Hepatocyte (in vitro differentiated cells): ENCODE results near the gene SKAP2. TPM values are rescaled to one million over a fixed set of nuclear protein-coding genes. Genes with fewer than 3 reads are reported as not detected.

ENCODE experiments used
- DNase-seq: peaks from one replicate; pipeline ENCODE4 v3.0.0-alpha.2; 2016; ENCODE audit warnings: low spot score
- H2AFZ ChIP-seq: fragments of 200-600 bp; sonication (generic); 2 replicates; pipeline ENCODE4 v1.6.0; 2016; ENCODE audit warnings: antibody characterized with exemption, mild to moderate bottlenecking
- H3K27ac ChIP-seq: fragments of 200-600 bp; sonication (generic); 2 replicates; pipeline ENCODE4 v1.5.1; 2016; ENCODE audit warnings: mild to moderate bottlenecking
- H3K27me3 ChIP-seq: fragments of 200-600 bp; sonication (generic); 2 replicates; pipeline ENCODE4 v1.6.1; 2016
- H3K36me3 ChIP-seq: fragments of 200-600 bp; sonication (generic); replicated peaks from 2 replicates; pipeline ENCODE4 v1.5.1; 2016; ENCODE audit warnings: low read depth; ENCODE audit not compliant: insufficient read depth
- H3K4me1 ChIP-seq: fragments of 200-600 bp; sonication (generic); 2 replicates; pipeline ENCODE4 v1.5.1; 2016; ENCODE audit warnings: mild to moderate bottlenecking, moderate library complexity; ENCODE audit not compliant: insufficient read depth
- H3K4me2 ChIP-seq: fragments of 200-600 bp; sonication (generic); 2 replicates; pipeline ENCODE4 v1.6.0; 2016
- H3K4me3 ChIP-seq: fragments of 200-600 bp; sonication (generic); 2 replicates; pipeline ENCODE4 v1.5.1; 2016; ENCODE audit warnings: mild to moderate bottlenecking
- H3K79me2 ChIP-seq: fragments of 200-600 bp; sonication (generic); 2 replicates; pipeline ENCODE4 v1.6.0; 2017; ENCODE audit warnings: mild to moderate bottlenecking
- H3K9me2 ChIP-seq: fragments of 200-600 bp; sonication (generic); replicated peaks from 2 replicates; pipeline ENCODE4 v1.6.0; 2017; ENCODE audit warnings: mild to moderate bottlenecking; ENCODE audit not compliant: insufficient read depth
- H3K9me3 ChIP-seq: fragments of 200-600 bp; sonication (generic); 2 replicates; pipeline ENCODE4 v1.5.1; 2016; ENCODE audit warnings: low read depth, mild to moderate bottlenecking
- H4K20me1 ChIP-seq: fragments of 200-600 bp; sonication (generic); 2 replicates; pipeline ENCODE4 v1.6.0; 2016; ENCODE audit warnings: mild to moderate bottlenecking; ENCODE audit not compliant: insufficient read depth, poor library complexity, severe bottlenecking
- EZH2 ChIP-seq: fragments of 200-600 bp; sonication (generic); IDR thresholded peaks from 2 replicates; pipeline ENCODE4 v1.6.1; 2016; ENCODE audit warnings: antibody characterized with exemption, mild to moderate bottlenecking, borderline replicate concordance
- EZH2phosphoT487 ChIP-seq: fragments of 200-600 bp; sonication (generic); IDR thresholded peaks from one replicate; pipeline ENCODE4 v1.6.1; 2018; ENCODE audit warnings: antibody characterized with exemption, mild to moderate bottlenecking, low read depth, moderate library complexity; ENCODE audit not compliant: unreplicated experiment, severe bottlenecking
- WGBS: methylation state at CpG from one replicate; pipeline ENCODE4 v1.1.6; 2016; ENCODE audit warnings: low lambda C conversion rate; ENCODE audit errors: missing lambda C conversion rate; 5-methylcytosine and 5-hydroxymethylcytosine counted together
- polyA plus RNA-seq: library from polyadenylated mRNA; unstranded; fragments of >200 nt; fragmentation: Nextera tagmentation; extraction: Ambion mirVana; gene quantifications from 2 replicates; pipeline ENCODE4 v1.2.1, GENCODE V29; 2016
- total RNA-seq: library from RNA; depleted of rRNA; stranded (reverse); fragments of >200 nt; gene quantifications from 2 replicates; pipeline ENCODE4 v1.2.3, GENCODE V29; 2014
- TF ChIP-seq, protein P1 (sequence below): fragments of 200-600 bp; sonication (generic); IDR thresholded peaks from 2 replicates; pipeline ENCODE4 v1.5.1; 2016; ENCODE audit warnings: antibody characterized with exemption, mild to moderate bottlenecking; ENCODE audit not compliant: poor library complexity

Gene SKAP2
- total and polyA plus RNA-seq, 2 experiments from 2014 or later, result 8.4 to 13.5 TPM

DNA sequence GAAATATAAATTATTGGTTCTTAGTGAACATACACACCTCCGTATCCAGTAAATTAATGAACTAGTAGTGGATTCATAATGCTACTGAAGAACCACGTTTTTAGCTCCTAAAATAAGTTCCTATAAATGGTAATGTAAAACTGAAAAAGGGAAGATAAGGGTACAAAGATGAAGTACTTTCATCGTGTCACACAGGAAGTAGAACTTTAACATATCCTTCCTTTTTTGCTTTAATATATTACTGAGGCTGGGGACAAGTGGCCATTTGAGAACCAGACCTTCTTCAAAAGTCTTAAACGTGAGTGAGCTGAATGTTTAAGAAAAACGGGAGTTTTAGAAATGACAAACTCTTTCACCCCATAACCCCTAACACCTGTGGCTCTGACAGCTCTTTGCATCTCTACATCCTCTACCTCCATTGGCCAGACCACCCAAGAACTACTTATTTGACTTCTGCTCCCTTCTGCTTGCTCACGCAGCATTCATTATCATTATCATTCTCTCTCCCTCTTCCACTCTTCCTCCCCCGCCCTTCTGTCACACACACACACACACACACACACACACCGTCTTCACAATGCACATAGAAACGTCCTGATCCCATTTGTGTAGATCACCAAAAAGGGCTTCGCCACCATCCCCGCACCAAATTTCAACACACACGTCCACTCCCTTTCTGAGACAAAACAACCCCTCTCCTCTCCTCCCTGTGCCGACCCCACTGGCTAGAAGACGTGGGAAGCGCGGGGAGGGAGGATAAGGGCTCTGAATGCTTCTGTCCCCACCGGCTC, 677 bp downstream of the SKAP2 start:
- H3K79me2 ChIP-seq, result peaks cover 11% of the 10 kb centered on the region

DNA sequence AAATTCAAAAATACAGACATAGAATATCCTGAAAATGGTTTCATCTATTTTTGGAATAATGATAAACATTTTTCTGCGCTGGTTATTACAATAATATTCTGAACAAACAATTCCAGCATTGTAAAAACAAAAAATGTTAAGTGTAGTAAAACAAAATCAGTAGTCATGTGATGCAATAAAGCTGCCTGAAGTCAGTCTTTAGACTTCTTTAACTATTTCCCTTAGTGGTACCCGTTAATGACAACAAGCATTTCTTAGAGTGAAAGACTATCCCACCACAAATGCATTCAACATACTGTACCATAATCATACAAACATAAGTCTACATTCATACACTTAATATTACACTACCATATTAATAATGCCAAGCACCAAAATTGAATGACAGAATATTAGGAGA, 1.6 kb downstream of the SKAP2 start:
- TF ChIP-seq, protein P1, sequence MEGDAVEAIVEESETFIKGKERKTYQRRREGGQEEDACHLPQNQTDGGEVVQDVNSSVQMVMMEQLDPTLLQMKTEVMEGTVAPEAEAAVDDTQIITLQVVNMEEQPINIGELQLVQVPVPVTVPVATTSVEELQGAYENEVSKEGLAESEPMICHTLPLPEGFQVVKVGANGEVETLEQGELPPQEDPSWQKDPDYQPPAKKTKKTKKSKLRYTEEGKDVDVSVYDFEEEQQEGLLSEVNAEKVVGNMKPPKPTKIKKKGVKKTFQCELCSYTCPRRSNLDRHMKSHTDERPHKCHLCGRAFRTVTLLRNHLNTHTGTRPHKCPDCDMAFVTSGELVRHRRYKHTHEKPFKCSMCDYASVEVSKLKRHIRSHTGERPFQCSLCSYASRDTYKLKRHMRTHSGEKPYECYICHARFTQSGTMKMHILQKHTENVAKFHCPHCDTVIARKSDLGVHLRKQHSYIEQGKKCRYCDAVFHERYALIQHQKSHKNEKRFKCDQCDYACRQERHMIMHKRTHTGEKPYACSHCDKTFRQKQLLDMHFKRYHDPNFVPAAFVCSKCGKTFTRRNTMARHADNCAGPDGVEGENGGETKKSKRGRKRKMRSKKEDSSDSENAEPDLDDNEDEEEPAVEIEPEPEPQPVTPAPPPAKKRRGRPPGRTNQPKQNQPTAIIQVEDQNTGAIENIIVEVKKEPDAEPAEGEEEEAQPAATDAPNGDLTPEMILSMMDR, result no peak
- no peak for TF ChIP-seq EZH2
- no peak for DNase-seq
- Histone ChIP-seq H3K9me3 (no peaks in the 10 kb centered on the region), H3K9me2 (no peaks in the 10 kb centered on the region), H3K4me2 (peak overlapping the region; percentile 77), H3K36me3 (no peaks in the 10 kb centered on the region), H3K4me3 (no peak overlapping the region), H2AFZ (no peak overlapping the region), H3K27me3 (peaks cover 39% of the 10 kb centered on the region), H3K79me2 (peaks cover 11% of the 10 kb centered on the region), H4K20me1 (no peaks in the 10 kb centered on the region), H3K4me1 (peaks cover under 1% of the 10 kb centered on the region), H3K27ac (no peak overlapping the region)
- WGBS, result 75% methylated on average over 2 of the region's 2 CpGs

More for the DNA sequence above, 677 bp downstream of the SKAP2 start:
- H2AFZ ChIP-seq, result peak overlapping the region; percentile 77
- no peaks in the 10 kb centered on the region for H3K36me3 ChIP-seq
- no peaks in the 10 kb centered on the region for H3K9me3 ChIP-seq
- H3K4me1 ChIP-seq, result no peaks in the 10 kb centered on the region
- no peaks in the 10 kb centered on the region for H4K20me1 ChIP-seq
- H3K4me3 ChIP-seq, result peak overlapping the region; percentile 47
- TF ChIP-seq, protein P1, result no peak
- TF ChIP-seq EZH2 (no peak), EZH2phosphoT487 (no peak)
- no peaks in the 10 kb centered on the region for H3K9me2 ChIP-seq
- DNase-seq, result no peak
- peak overlapping the region; percentile 79 for H3K27ac ChIP-seq
- peak overlapping the region; percentile 77 for H3K4me2 ChIP-seq
- peaks cover 30% of the 10 kb centered on the region for H3K27me3 ChIP-seq
- WGBS, result 8% methylated on average over 15 of the region's 17 CpGs

DNA sequence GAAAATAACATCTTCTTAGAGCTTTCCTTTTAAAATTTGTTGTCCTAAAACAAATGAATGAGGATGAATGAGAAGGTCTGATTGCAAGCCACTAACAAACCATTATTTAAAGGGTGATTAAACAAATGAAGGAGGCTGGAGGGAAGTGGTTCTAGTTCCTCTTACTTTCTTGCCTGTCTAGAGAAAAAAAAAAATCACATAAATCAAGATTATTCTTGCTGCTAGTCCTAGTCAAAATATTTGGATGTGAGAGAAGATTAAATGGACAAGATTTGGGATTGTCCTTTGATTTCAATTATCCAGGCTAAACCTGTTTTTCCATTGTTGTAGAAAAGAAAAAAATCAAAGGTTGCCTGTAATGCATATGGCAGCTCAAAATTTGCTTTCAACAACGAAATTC, 3.3 kb downstream of the SKAP2 start:
- WGBS, result 61% methylated on average over 1 of the region's 1 CpG
- Histone ChIP-seq H3K4me3 (no peak overlapping the region), H3K79me2 (peaks cover 11% of the 10 kb centered on the region), H2AFZ (no peak overlapping the region), H4K20me1 (no peaks in the 10 kb centered on the region), H3K4me2 (no peak overlapping the region), H3K9me3 (no peaks in the 10 kb centered on the region), H3K27me3 (peaks cover 57% of the 10 kb centered on the region), H3K36me3 (no peaks in the 10 kb centered on the region), H3K9me2 (no peaks in the 10 kb centered on the region), H3K27ac (no peak overlapping the region), H3K4me1 (peaks cover 3% of the 10 kb centered on the region)
- no peak for DNase-seq
- no peak for TF ChIP-seq EZH2phosphoT487
- no peak for TF ChIP-seq EZH2
- TF ChIP-seq, protein P1, result no peak
